ENCODE data around the gene LHPP. TPM values are rescaled to one million over a fixed set of nuclear protein-coding genes. Genes with fewer than 3 reads are reported as not detected.

LHPP gene
- total RNA-seq, 2 experiments from 2014 or later: 15.3 to 19.6 TPM

- peaks cover 6% of the 10 kb centered on the region for H3K4me1 Mint-ChIP-seq (ENCODE audit: low read depth)
- no peak overlapping the region for H3K4me3 ChIP-seq (ENCODE audit: low read length)
- CTCF ChIA-PET: no interaction called here
- H3K27me3 Mint-ChIP-seq: no peaks in the 10 kb centered on the region
- no peaks in the 10 kb centered on the region for H3K9me3 ChIP-seq (ENCODE audit: control insufficient read depth in 1 of 2, insufficient read depth in 1 of 2, low read length in 2 of 2)
- H3K36me3 ChIP-seq (ENCODE audit: insufficient read depth, low read length): no peaks in the 10 kb centered on the region
- POLR2A ChIA-PET: interaction anchor here (1.3 kb wide), 1 partner anchor 12 kb away, joined by 4 read pairs; the partner anchor contains the start of gene LHPP
- no peaks in the 10 kb centered on the region for H3K27me3 ChIP-seq (ENCODE audit: control insufficient read depth in 1 of 2, insufficient read depth in 2 of 2, low read length in 2 of 2)
- DNase-seq: no peak
- intact Hi-C loops (cut with DNase I, micrococcal nuclease): no loop called here
- H3K27ac Mint-ChIP-seq: no peak overlapping the region
- H3K36me3 Mint-ChIP-seq (ENCODE audit: low read depth): peaks cover 9% of the 10 kb centered on the region
- H3K27ac ChIP-seq (ENCODE audit: low read depth in 1 of 2, low read length in 2 of 2): no peak overlapping the region
- H3K4me1 ChIP-seq (ENCODE audit: insufficient read depth, low read length): no peaks in the 10 kb centered on the region
- TF ChIP-seq CTCF (IDR thresholded peaks at IDR 0.05): no peak
- H3K4me3 Mint-ChIP-seq: no peak overlapping the region
- no peaks in the 10 kb centered on the region for H3K9me3 Mint-ChIP-seq
- no peak for ATAC-seq (ENCODE audit: poor library complexity)
These were observed 11.4 kb downstream of the LHPP start for GRCh38 chr10:124473070-124473469.

GRCh38 chr10:124474514-124475070 is 13.0 kb downstream of the LHPP start:
- no peak overlapping the region for H3K4me3 Mint-ChIP-seq
- Histone ChIP-seq H3K9me3 (ENCODE audit: control insufficient read depth in 1 of 2, insufficient read depth in 1 of 2, low read length in 2 of 2) (no peaks in the 10 kb centered on the region), H3K4me1 (ENCODE audit: insufficient read depth, low read length) (no peaks in the 10 kb centered on the region), H3K36me3 (ENCODE audit: insufficient read depth, low read length) (no peaks in the 10 kb centered on the region), H3K27ac (ENCODE audit: low read depth in 1 of 2, low read length in 2 of 2) (no peak overlapping the region), H3K27me3 (ENCODE audit: control insufficient read depth in 1 of 2, insufficient read depth in 2 of 2, low read length in 2 of 2) (no peaks in the 10 kb centered on the region), H3K4me3 (ENCODE audit: low read length) (no peak overlapping the region)
- peaks cover 9% of the 10 kb centered on the region for H3K36me3 Mint-ChIP-seq (ENCODE audit: low read depth)
- ATAC-seq (ENCODE audit: poor library complexity) (no peak), DNase-seq (no peak)
- intact Hi-C loops (cut with DNase I, micrococcal nuclease): no loop called here
- TF ChIP-seq CTCF (IDR thresholded peaks at IDR 0.05): no peak
- H3K9me3 Mint-ChIP-seq: no peaks in the 10 kb centered on the region
- H3K4me1 Mint-ChIP-seq (ENCODE audit: low read depth): peaks cover 4% of the 10 kb centered on the region
- H3K27me3 Mint-ChIP-seq: no peaks in the 10 kb centered on the region
- no peak overlapping the region for H3K27ac Mint-ChIP-seq
- ChIA-PET CTCF (no interaction called here), POLR2A (no interaction called here)

- Mint-ChIP-seq H3K4me1 (ENCODE audit: low read depth) (peaks cover 4% of the 10 kb centered on the region), H3K4me3 (no peak overlapping the region), H3K9me3 (no peaks in the 10 kb centered on the region), H3K27me3 (no peaks in the 10 kb centered on the region), H3K27ac (no peak overlapping the region), H3K36me3 (ENCODE audit: low read depth) (peaks cover under 1% of the 10 kb centered on the region)
- DNase-seq (no peak), ATAC-seq (ENCODE audit: poor library complexity) (no peak)
- POLR2A ChIA-PET: interaction anchor here (0.5 kb wide), 1 partner anchor 139 kb away, joined by 4 read pairs; no protein-coding TSS in a partner anchor
- H3K36me3 ChIP-seq (ENCODE audit: insufficient read depth, low read length): no peaks in the 10 kb centered on the region
- intact Hi-C loops (cut with DNase I, micrococcal nuclease): no loop called here
- no peak overlapping the region for H3K4me3 ChIP-seq (ENCODE audit: low read length)
- no peaks in the 10 kb centered on the region for H3K27me3 ChIP-seq (ENCODE audit: control insufficient read depth in 1 of 2, insufficient read depth in 2 of 2, low read length in 2 of 2)
- CTCF ChIA-PET: no interaction called here
- no peak for TF ChIP-seq CTCF (IDR thresholded peaks at IDR 0.05)
- no peak overlapping the region for H3K27ac ChIP-seq (ENCODE audit: low read depth in 1 of 2, low read length in 2 of 2)
- H3K9me3 ChIP-seq (ENCODE audit: control insufficient read depth in 1 of 2, insufficient read depth in 1 of 2, low read length in 2 of 2): no peaks in the 10 kb centered on the region
- no peaks in the 10 kb centered on the region for H3K4me1 ChIP-seq (ENCODE audit: insufficient read depth, low read length)
These were observed 14.6 kb downstream of the LHPP start for GRCh38 chr10:124476043-124476725.

Measured in CD4-positive, alpha-beta T cell (primary cell).